SW 1271 (cell line): ENCODE measurements around the gene TNS3.

Experiments used
- DNase-seq, 2 experiments: peaks; one replicate each; lab custom pipeline; 2025; lab: John Stamatoyannopoulos, UW

Gene TNS3

GRCh38 chr7:47346377-47346914 lies 235.5 kb downstream of the TNS3 start:
- DNase-seq = no peak

GRCh38 chr7:47345857-47346298 lies 236.0 kb downstream of the TNS3 start:
- DNase-seq = no peak

- DNase-seq = no peak
Observed at GRCh38 chr7:47344171-47344955, 237.5 kb downstream of the TNS3 start.

GRCh38 chr7:47343061-47343455 lies 238.9 kb downstream of the TNS3 start:
- DNase-seq = no peak

GRCh38 chr7:47342296-47343060 lies 239.4 kb downstream of the TNS3 start:
- no peak for DNase-seq

GRCh38 chr7:47340517-47340916 lies 241.4 kb downstream of the TNS3 start:
- no peak for DNase-seq

- no peak for DNase-seq
Observed at GRCh38 chr7:47338026-47338425, 243.9 kb downstream of the TNS3 start.

GRCh38 chr7:47337531-47337930 lies 244.4 kb downstream of the TNS3 start:
- no peak for DNase-seq

- no peak for DNase-seq
Observed at GRCh38 chr7:47336472-47337425, 245.2 kb downstream of the TNS3 start.

GRCh38 chr7:47335557-47336471 lies 246.1 kb downstream of the TNS3 start:
- DNase-seq = no peak

- DNase-seq = no peak
Observed at GRCh38 chr7:47335071-47335470, 246.8 kb downstream of the TNS3 start.

- DNase-seq = no peak
Observed at GRCh38 chr7:47333959-47334358, 248.0 kb downstream of the TNS3 start.

- DNase-seq = no peak
Observed at GRCh38 chr7:47333554-47333887, 248.4 kb downstream of the TNS3 start.

GRCh38 chr7:47332681-47333553 lies 249.0 kb downstream of the TNS3 start:
- no peak for DNase-seq

- no peak for DNase-seq
Observed at GRCh38 chr7:47332213-47332612, 249.7 kb downstream of the TNS3 start.

- no peak for DNase-seq
Observed at GRCh38 chr7:47331179-47331565, 250.7 kb downstream of the TNS3 start.

GRCh38 chr7:47330561-47331178 lies 251.2 kb downstream of the TNS3 start:
- DNase-seq = no peak

GRCh38 chr7:47330026-47330425 lies 251.9 kb downstream of the TNS3 start:
- DNase-seq = no peak

GRCh38 chr7:47329320-47329926 lies 252.5 kb downstream of the TNS3 start:
- no peak for DNase-seq
